Superior temporal gyrus (tissue), 1 donor: Measurements from ENCODE around the gene MVB12B.

Experiments
- DNase-seq: peaks from one replicate; pipeline ENCODE4 v3.0.0-alpha.2; 2016; ENCODE audit errors: extremely low spot score

The MVB12B gene

GRCh38 chr9:126386088-126386487 is 59.5 kb downstream of the MVB12B start:
- DNase-seq, result peak; percentile 87

- DNase-seq, result no peak
Measured at GRCh38 chr9:126386776-126387175, 60.1 kb downstream of the MVB12B start.

GRCh38 chr9:126388964-126389708 is 62.5 kb downstream of the MVB12B start:
- DNase-seq, result no peak

- DNase-seq, result no peak
Measured at GRCh38 chr9:126389992-126390391, 63.4 kb downstream of the MVB12B start.

DNA sequence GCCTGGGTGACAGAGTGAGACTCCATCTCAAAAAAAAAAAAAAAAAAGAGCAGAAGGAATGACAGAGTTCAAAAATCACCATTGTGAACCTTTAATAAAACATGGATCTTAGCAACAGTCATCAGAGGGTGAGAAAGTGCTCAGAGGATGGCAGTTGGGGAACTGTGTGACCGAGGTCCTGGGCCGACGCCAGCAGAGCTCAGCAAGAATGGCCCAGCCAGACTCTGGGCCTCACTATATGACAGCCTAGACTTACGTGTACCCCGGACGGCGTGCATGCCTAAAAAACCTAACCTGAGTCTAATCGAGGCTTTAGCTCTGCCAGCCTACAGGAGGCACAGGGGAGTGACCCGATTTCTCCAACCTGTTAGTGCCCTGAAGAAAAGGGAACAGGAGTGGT is 64.3 kb downstream of the MVB12B start:
- no peak for DNase-seq

DNA sequence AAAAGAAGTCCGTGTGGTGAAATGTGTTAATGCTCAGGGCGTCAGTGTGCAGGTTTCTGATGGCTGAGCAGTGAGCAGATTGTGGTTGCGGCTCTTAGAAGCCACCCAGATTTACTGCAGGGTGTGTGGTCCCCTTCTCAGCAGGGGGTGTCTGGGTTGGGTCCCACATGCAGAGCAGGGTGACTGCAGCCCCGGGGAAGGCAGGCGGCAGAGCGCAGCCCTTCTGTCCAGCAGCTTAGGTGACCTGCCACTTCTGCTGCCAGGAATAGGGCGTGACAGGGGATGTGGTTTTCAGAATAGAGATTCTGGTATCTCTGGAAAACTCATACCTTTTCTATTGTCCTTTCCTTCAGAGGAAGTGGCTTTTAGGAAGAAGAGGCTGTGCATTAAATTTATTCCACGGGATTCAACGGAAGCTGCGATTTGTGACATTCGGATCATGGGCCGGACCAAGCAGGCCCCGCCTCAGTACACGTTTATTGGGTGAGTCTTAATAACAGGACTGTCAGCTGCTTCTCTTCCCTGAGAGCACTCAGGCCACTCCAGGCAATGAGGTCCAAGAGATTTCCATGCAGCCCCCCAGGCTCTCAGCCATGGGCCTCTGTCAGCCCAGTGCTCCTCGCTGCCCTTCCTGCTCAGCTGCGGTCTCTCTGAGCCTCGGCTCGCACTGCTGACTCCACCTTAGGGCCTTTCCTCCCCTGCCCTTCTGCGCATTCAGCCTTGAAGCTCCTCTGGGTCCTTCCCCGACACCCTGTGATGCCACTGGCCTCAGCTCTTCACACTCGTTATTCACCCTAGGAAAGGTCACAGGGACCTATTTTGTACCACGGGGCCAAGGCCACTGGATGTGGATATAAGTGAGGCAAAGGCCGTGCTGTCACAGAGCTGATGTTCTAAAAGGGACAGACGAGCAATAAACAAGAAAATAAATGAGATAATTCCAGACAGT is 65.4 kb downstream of the MVB12B start:
- DNase-seq, result no peak

DNA sequence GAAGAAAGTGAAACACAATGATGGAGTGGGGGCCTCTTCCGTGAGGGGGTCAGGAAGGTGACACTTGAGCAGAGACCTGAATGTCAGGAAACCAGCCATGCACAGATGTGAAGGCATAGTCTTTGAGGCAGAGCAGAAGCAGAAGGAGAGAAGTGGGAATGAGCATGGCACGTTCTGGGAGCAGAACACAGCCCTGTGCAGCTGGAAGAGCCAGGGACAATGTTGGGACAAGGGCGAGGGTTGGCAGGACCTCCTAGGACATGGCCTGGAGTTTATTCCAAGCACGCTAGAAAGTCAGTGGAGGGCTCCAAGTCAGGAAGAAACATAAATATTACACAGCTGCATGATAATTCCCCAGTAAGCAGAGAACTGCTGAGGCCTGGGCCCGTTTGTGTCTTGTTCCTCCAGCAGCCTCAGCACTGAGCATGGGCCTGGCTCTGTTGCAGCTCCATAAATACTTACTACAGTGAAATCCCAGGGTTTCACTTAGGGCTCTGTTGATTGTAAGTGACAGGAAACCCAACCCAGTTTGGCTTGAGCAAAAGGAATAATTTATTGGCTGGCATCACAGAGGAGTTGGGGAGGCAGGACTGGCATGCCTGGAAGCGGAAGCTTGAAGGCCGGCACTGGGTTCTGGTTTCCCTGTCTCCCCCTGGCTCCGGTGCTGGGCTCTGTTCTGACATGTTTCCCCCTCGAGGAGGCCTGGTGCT is 66.2 kb downstream of the MVB12B start:
- no peak for DNase-seq

- DNase-seq, result no peak
Measured at GRCh38 chr9:126393876-126394275, 67.2 kb downstream of the MVB12B start.

DNA sequence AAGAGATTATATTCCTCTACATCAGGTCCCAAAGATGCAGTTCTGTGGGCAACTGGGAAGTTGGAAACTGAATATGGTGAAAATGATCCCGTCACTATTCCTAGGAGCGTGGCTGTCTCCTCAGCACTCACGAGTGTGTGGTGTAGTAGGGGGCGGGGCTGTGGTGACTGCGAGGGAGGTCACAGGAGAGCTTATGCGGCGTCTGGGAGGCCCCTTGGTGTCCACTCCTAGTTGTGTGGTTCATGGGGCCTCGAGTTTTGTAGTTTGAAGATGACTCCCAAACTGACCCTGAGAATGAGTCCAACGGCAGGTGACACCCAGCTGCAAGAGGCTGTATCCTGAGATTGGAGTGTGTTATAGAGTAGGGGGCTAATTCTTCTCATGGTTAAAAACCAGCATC is 68.2 kb downstream of the MVB12B start:
- DNase-seq, result no peak

GRCh38 chr9:126395439-126396212 is 69.0 kb downstream of the MVB12B start:
- no peak for DNase-seq

- DNase-seq, result no peak
Measured at GRCh38 chr9:126397056-126397455, 70.4 kb downstream of the MVB12B start.

GRCh38 chr9:126398403-126399058 is 71.9 kb downstream of the MVB12B start:
- DNase-seq, result peak; percentile 95

DNA sequence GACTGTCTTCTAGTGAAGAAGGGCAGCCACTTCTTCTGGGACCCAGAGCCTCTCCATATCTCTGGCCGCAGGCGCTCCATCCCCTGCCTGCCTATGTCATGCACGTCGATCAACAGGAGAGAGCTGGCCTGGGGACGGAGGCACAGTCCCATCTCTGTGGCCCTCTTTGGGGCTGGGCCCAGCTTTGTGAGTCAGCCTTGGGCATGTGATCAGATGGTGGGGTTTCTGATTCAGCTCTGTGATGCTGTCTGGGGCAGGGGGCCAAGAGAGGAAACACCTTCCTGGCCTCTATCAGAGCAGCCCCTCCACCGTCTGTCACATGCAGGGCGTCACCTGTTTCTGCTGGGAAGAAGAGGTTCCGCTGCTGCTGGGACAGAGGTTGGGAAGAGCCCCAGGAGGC is 72.6 kb downstream of the MVB12B start:
- DNase-seq, result no peak

- DNase-seq, result no peak
Measured at GRCh38 chr9:126399789-126400188, 73.2 kb downstream of the MVB12B start.

DNA sequence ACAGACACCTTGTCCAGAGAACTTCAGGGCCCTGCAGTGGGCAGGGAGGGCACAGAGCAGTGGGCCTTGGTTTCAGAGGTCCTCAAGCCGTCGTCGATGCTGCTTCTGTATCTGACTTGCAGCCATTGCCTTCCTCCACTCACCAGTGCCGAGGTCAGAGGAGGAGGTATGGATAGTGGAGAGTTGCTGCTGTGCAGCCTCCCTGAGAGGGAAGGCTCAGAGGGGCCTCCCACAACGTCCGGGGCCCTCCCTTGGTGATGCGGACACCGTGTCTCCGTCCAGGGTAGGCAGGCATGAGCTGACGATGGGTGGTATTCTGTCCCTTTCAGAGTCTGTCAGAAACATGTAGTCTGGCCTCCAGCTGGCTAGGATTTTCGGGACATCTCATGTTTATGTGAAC is 73.9 kb downstream of the MVB12B start:
- no peak for DNase-seq

DNA sequence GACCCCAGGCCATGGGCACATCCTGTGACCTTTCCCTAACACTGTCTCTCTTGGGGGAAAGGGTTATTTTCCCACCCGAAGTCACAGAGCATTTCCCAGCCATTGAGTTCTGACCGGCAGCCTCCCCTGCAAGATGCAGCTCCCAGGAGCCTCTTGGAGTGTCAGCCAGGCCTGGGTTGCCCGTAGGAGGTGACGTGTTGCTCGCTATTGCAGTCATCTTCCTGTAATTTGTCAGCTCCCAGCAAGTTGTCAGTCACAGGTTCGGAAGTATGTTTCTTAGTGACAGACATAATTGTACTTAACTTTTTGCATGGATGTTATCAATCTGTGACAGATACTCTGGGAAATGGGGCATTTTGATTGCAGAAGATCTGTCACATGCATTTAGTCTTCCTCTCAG is 74.5 kb downstream of the MVB12B start:
- DNase-seq, result no peak

DNA sequence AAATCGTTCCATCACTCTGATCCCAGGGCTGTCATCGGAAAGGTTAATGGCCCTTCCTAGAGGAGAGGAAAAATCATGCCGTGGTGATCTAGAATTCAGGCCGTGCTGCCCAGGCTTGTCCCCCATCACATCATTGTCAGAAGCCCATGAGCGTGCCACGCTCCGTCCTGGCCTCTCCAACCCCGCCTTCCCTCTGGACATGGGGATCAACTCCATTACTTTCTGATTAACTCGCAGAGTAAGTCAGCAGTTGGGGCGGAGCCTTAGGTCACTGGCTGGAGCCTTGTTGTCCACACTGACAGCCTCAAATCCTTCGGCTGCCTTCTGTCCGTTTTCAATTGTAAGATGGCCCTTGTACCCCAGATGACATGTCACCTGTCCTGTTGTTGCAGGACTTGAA is 75.0 kb downstream of the MVB12B start:
- DNase-seq, result no peak

DNA sequence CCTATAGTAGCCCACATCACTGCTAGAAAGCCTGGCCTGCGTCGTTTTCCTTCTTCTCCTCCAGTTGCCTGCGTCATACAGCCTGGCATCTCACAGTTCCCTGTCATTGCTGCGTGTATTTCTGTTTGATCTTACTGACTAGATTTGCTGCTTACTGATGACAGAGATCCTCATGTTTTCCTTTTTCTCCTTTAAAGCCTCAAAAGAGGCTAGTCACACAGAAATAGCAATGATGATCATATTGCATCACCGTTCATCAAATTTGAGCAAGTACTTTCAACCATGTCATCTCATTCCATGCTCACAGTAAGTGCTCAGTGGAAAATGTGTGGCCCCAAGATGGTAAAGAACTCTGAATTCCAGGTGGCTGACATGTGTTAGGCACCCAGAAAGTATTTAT is 76.8 kb downstream of the MVB12B start:
- DNase-seq, result no peak

DNA sequence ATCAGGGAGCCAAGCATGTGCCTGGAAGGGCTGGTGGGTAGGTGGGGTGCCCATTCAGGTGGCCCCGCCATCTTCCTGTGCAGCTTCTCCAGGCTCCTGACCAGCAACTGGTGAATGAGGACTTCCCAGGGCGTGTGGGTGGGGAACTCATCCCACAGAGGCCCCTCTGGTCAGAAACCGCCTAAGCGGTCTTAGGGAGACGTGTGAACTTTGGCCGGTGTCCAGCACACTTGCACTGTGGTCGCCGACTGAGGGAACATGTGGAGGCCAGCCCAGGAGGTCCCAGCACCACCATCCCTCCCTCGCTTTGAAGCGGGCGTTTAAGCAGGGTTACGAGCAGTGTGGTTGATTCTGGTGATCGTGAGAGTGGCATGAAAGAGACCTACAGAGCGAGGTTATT is 77.8 kb downstream of the MVB12B start:
- no peak for DNase-seq

DNA sequence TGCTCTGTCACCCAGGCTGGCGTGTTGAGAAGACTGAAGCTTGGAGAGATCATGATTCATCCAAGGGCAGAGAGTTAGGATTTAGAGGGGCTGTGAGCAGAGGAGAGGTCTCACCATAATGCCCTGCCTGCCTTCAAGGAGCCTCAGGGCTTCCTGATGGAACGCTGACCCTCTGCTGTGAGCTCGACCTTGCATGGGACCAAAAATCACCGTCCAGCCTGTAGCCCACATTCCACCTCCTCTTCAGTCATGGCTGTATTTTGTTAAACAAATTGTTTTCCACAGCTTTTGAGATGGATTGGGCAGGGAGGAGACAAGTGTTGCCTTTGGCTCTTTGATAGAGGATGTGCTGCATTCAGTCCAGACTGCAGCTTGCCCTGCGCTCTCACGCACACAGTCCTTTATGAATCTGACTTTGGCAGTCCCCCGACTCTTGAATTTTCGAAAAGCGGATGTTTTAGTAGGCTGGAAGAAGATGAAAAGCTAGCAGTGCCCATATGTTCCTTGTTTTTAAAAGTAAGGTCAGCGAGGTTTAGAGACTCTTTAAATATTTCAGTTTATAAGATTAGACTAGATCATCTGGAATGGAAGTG is 79.5 kb downstream of the MVB12B start:
- no peak for DNase-seq
